Neural progenitor cell (in vitro differentiated cells): ENCODE results near the gene ZC3HAV1L. TPM values are rescaled to one million over a fixed set of nuclear protein-coding genes. Genes with fewer than 3 reads are reported as not detected.
A peak's percentile ranks its signal among the peaks of the same experiment; 100 is the strongest.
"Not testable (repeated sequence)": the region's sequence is repeated elsewhere in the genome, so short reads cannot be mapped to it uniquely, and the experiment has no call there.

ENCODE experiments used
- DNase-seq: peaks from one replicate; pipeline ENCODE4 v3.0.0-alpha.2; 2016; ENCODE audit warnings: low spot score
- H2AFZ ChIP-seq: fragments of 200-600 bp; sonication (generic); replicated peaks from 2 replicates; pipeline ENCODE4 v1.6.1; 2016; ENCODE audit warnings: antibody characterized with exemption
- H3F3A ChIP-seq: fragments of 200-600 bp; sonication (generic); 2 replicates; pipeline ENCODE4 v1.6.1; 2016; ENCODE audit warnings: antibody characterized with exemption, low read depth
- H3K27ac ChIP-seq: fragments of 200-600 bp; sonication (generic); 2 replicates; pipeline ENCODE4 v1.5.1; 2016; ENCODE audit warnings: mild to moderate bottlenecking
- H3K27me3 ChIP-seq: fragments of 200-600 bp; sonication (generic); 2 replicates; pipeline ENCODE4 v1.6.1; 2016; ENCODE audit warnings: mild to moderate bottlenecking, moderate library complexity
- H3K36me3 ChIP-seq: fragments of 200-600 bp; sonication (generic); 2 replicates; pipeline ENCODE4 v1.5.1; 2016
- H3K4me1 ChIP-seq: fragments of 200-600 bp; sonication (generic); 2 replicates; pipeline ENCODE4 v1.6.1; 2016; ENCODE audit warnings: mixed run types
- H3K4me2 ChIP-seq: fragments of 200-600 bp; sonication (generic); 2 replicates; pipeline ENCODE4 v1.6.1; 2016
- H3K4me3 ChIP-seq: fragments of 200-600 bp; sonication (generic); 2 replicates; pipeline ENCODE4 v1.5.1; 2016
- H3K79me2 ChIP-seq: fragments of 200-600 bp; sonication (generic); 2 replicates; pipeline ENCODE4 v1.6.1; 2016; ENCODE audit warnings: low read depth
- H3K9ac ChIP-seq: fragments of 200-600 bp; sonication (generic); 2 replicates; pipeline ENCODE4 v1.6.1; 2016
- H3K9me3 ChIP-seq: fragments of 200-600 bp; sonication (generic); 2 replicates; pipeline ENCODE4 v1.5.1; 2016; ENCODE audit warnings: low read depth
- H4K20me1 ChIP-seq: fragments of 200-600 bp; sonication (generic); 2 replicates; pipeline ENCODE4 v1.6.1; 2016; ENCODE audit warnings: low read depth
- H3K27ac Mint-ChIP-seq: 3 replicates; pipeline ENCODE4 v1.8.0; 2021; ENCODE audit warnings: mixed read lengths
- H3K27me3 Mint-ChIP-seq: 2 replicates; pipeline ENCODE4 v1.8.0; 2022; ENCODE audit warnings: low read depth, mild to moderate bottlenecking, inconsistent platforms, moderate library complexity, mixed read lengths; ENCODE audit not compliant: insufficient read depth
- H3K36me3 Mint-ChIP-seq: 3 replicates; pipeline ENCODE4 v1.8.0; 2021; ENCODE audit warnings: mixed read lengths
- H3K4me1 Mint-ChIP-seq: 3 replicates; pipeline ENCODE4 v1.8.0; 2021; ENCODE audit warnings: mixed read lengths
- H3K4me3 Mint-ChIP-seq: 3 replicates; pipeline ENCODE4 v1.8.0; 2021; ENCODE audit warnings: mild to moderate bottlenecking, moderate library complexity, mixed read lengths
- H3K9me3 Mint-ChIP-seq: 3 replicates; pipeline ENCODE4 v1.8.0; 2020; ENCODE audit warnings: mixed read lengths
- EZH2 ChIP-seq: fragments of 200-600 bp; sonication (generic); IDR thresholded peaks from 2 replicates; pipeline ENCODE4 v1.6.1; 2017; ENCODE audit warnings: antibody characterized with exemption, mild to moderate bottlenecking, moderate library complexity
- EZH2phosphoT487 ChIP-seq: fragments of 200-600 bp; sonication (generic); IDR thresholded peaks from 2 replicates; pipeline ENCODE4 v1.6.1; 2017; ENCODE audit warnings: antibody characterized with exemption
- total RNA-seq: library from RNA; depleted of rRNA; stranded (reverse); fragments of >200 nt; gene quantifications from 2 replicates; pipeline ENCODE4 v1.2.3, GENCODE V29; 2015; ENCODE audit warnings: low replicate concordance
- TF ChIP-seq, protein P1 (sequence below): fragments of 200-600 bp; sonication (generic); IDR thresholded peaks from 2 replicates; pipeline ENCODE4 v1.5.1; 2017; ENCODE audit warnings: antibody characterized with exemption, mild to moderate bottlenecking

Gene ZC3HAV1L
- total RNA-seq, 1 donor from 2014 or later, result 7.1 TPM

GRCh38 chr7:138978541-138979184, 57.2 kb downstream of the ZC3HAV1L start:
- Mint-ChIP-seq H3K27ac (no peak overlapping the region), H3K9me3 (no peaks in the 10 kb centered on the region), H3K27me3 (peaks cover 3% of the 10 kb centered on the region), H3K4me1 (peaks cover 51% of the 10 kb centered on the region), H3K4me3 (peak overlapping the region; percentile 99), H3K36me3 (peaks cover 9% of the 10 kb centered on the region)
- Histone ChIP-seq H3K4me3 (no peak overlapping the region), H3K9me3 (no peaks in the 10 kb centered on the region), H3F3A (peaks cover 51% of the 10 kb centered on the region), H3K27me3 (peaks cover 50% of the 10 kb centered on the region), H3K4me1 (peaks cover 48% of the 10 kb centered on the region), H3K9ac (no peak overlapping the region), H3K4me2 (peak overlapping the region; percentile 44), H3K79me2 (peaks cover 62% of the 10 kb centered on the region), H3K36me3 (no peaks in the 10 kb centered on the region), H4K20me1 (peaks cover 66% of the 10 kb centered on the region), H2AFZ (no peak overlapping the region), H3K27ac (no peak overlapping the region)
- no peak for DNase-seq
- TF ChIP-seq EZH2, result no peak
- TF ChIP-seq, protein P1, sequence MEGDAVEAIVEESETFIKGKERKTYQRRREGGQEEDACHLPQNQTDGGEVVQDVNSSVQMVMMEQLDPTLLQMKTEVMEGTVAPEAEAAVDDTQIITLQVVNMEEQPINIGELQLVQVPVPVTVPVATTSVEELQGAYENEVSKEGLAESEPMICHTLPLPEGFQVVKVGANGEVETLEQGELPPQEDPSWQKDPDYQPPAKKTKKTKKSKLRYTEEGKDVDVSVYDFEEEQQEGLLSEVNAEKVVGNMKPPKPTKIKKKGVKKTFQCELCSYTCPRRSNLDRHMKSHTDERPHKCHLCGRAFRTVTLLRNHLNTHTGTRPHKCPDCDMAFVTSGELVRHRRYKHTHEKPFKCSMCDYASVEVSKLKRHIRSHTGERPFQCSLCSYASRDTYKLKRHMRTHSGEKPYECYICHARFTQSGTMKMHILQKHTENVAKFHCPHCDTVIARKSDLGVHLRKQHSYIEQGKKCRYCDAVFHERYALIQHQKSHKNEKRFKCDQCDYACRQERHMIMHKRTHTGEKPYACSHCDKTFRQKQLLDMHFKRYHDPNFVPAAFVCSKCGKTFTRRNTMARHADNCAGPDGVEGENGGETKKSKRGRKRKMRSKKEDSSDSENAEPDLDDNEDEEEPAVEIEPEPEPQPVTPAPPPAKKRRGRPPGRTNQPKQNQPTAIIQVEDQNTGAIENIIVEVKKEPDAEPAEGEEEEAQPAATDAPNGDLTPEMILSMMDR, result no peak
- no peak for TF ChIP-seq EZH2phosphoT487

- H3K9ac ChIP-seq, H3K9me3 ChIP-seq, H3K27ac ChIP-seq, H2AFZ ChIP-seq, H3K4me2 ChIP-seq, DNase-seq, H3K4me3 ChIP-seq, H3K36me3 ChIP-seq, H3K4me3 Mint-ChIP-seq, H3K27ac Mint-ChIP-seq, H3K27me3 Mint-ChIP-seq: not testable (repeated sequence)
- Histone ChIP-seq H3K27me3 (peaks cover 30% of the 10 kb centered on the region), H3F3A (peaks cover 37% of the 10 kb centered on the region), H4K20me1 (peaks cover 90% of the 10 kb centered on the region), H3K4me1 (peaks cover 44% of the 10 kb centered on the region), H3K79me2 (peaks cover 87% of the 10 kb centered on the region)
- peaks cover 53% of the 10 kb centered on the region for H3K4me1 Mint-ChIP-seq
- H3K36me3 Mint-ChIP-seq, result peaks cover 27% of the 10 kb centered on the region
- H3K9me3 Mint-ChIP-seq, result peaks cover 11% of the 10 kb centered on the region
Observed at GRCh38 chr7:138976161-138976560, 59.7 kb downstream of the ZC3HAV1L start.

Other genes with a start within 250 kb of the ZC3HAV1L start
- not detected in 2 replicates for gene TMEM213, start 238.0 kb downstream of the ZC3HAV1L start, total RNA-seq
- 0.36 TPM in 1 of 2 replicates, not detected in the other for gene ATP6V0A4, start 237.8 kb downstream of the ZC3HAV1L start, total RNA-seq
- 4.8 and 9.1 TPM in 2 replicates for gene KIAA1549, start 54.7 kb downstream of the ZC3HAV1L start, total RNA-seq
- gene ZC3HAV1, start 73.7 kb upstream of the ZC3HAV1L start, total RNA-seq, result 9.7 and 11.0 TPM in 2 replicates
- 15.7 and 19.5 TPM in 2 replicates for gene UBN2, start 195.2 kb upstream of the ZC3HAV1L start, total RNA-seq